Fibroblast of the aortic adventitia (primary cell): ENCODE data around the gene RBM39. TPM values are rescaled to one million over a fixed set of nuclear protein-coding genes. Genes with fewer than 3 reads are reported as not detected.

ENCODE experiments used
- DNase-seq: peaks from one replicate; pipeline ENCODE4 v3.0.0-alpha.2; 2010; ENCODE audit warnings: low read depth
- H3K4me3 ChIP-seq: 2 replicates; pipeline ENCODE4 v1.5.1; 2011; ENCODE audit warnings: low read depth, mild to moderate bottlenecking, control low read depth, low read length, moderate library complexity
- CTCF ChIP-seq: IDR thresholded peaks from 2 replicates; pipeline ENCODE4 v1.5.1; 2011; ENCODE audit warnings: mild to moderate bottlenecking, low read length, control low read depth, inconsistent platforms; ENCODE audit not compliant: insufficient read depth
- total RNA-seq: library from RNA; depleted of rRNA; stranded (reverse); fragments of >200 nt; gene quantifications from 2 replicates; pipeline ENCODE4 v1.2.3, GENCODE V29; 2012; ENCODE audit warnings: low replicate concordance

Gene RBM39
- total RNA-seq, 1 donor, result 236 TPM

GRCh38 chr20:35669221-35669620, 72.8 kb downstream of the RBM39 start:
- TF ChIP-seq CTCF, result no peak
- no peak for DNase-seq
- no peak overlapping the region for H3K4me3 ChIP-seq

- no peak for DNase-seq
- H3K4me3 ChIP-seq, result no peak overlapping the region
- TF ChIP-seq CTCF, result no peak
Observed at GRCh38 chr20:35665949-35666288, 76.1 kb downstream of the RBM39 start.

- TF ChIP-seq CTCF, result no peak
- DNase-seq, result peak; percentile 93
- H3K4me3 ChIP-seq, result peak within 1 kb of the TSS; percentile 99
Observed at GRCh38 chr20:35664466-35665206, 77.4 kb downstream of the RBM39 start, which contains the start of the genes CPNE1 and RBM12. CPNE1 (minus strand) TSS chr20:35664900; CDS start chr20:35632923, 31,977 bp downstream. RBM12 (minus strand) TSS chr20:35664900; CDS start chr20:35655322, 9,578 bp downstream.

GRCh38 chr20:35663516-35664465, 78.3 kb downstream of the RBM39 start:
- no peak for DNase-seq
- TF ChIP-seq CTCF, result no peak
- peak overlapping the region; percentile 99 for H3K4me3 ChIP-seq

GRCh38 chr20:35662551-35662950, 79.5 kb downstream of the RBM39 start:
- H3K4me3 ChIP-seq, result peak overlapping the region; percentile 99
- no peak for TF ChIP-seq CTCF
- DNase-seq, result no peak

- DNase-seq, result no peak
- no peak for TF ChIP-seq CTCF
- H3K4me3 ChIP-seq, result peak overlapping the region; percentile 18
Observed at GRCh38 chr20:35661908-35662307, 80.2 kb downstream of the RBM39 start.
